Lower lobe of right lung (tissue), 2 donors: ENCODE results near the gene DNASE1L1. TPM values are rescaled to one million over a fixed set of nuclear protein-coding genes. Genes with fewer than 3 reads are reported as not detected.
A peak's percentile ranks its signal among the peaks of the same experiment; 100 is the strongest.

Source experiments
- ATAC-seq, 2 donors: fragments of 200-7000 bp; cut with Tn5 transposase; one replicate each; pipeline ENCODE4 v1.9.1; 2020 to 2022; ENCODE audit warnings: mild to moderate bottlenecking in 2 of 2, moderate library complexity in 2 of 2
- DNase-seq: peaks from one replicate; pipeline ENCODE4 v3.0.0-alpha.2; 2020
- H3K27ac ChIP-seq: fragments of 200-600 bp; one replicate; pipeline ENCODE4 v1.8.0; 2022
- H3K27me3 ChIP-seq: fragments of 200-600 bp; one replicate; pipeline ENCODE4 v1.8.0; 2022; ENCODE audit warnings: low read depth
- H3K36me3 ChIP-seq: fragments of 200-600 bp; one replicate; pipeline ENCODE4 v1.8.0; 2022; ENCODE audit warnings: mild to moderate bottlenecking
- H3K4me1 ChIP-seq: fragments of 200-600 bp; one replicate; pipeline ENCODE4 v1.8.0; 2022
- H3K4me3 ChIP-seq: fragments of 200-600 bp; one replicate; pipeline ENCODE4 v1.8.0; 2022; ENCODE audit warnings: mild to moderate bottlenecking
- H3K9me3 ChIP-seq: fragments of 200-600 bp; one replicate; pipeline ENCODE4 v1.8.0; 2022
- intact Hi-C: fragments of 100-400 bp; cut with DNase I; formaldehyde crosslinking; loops from one replicate; pipeline ENCODE4 v1.11.0; 2022
- total RNA-seq: library from RNA; stranded (reverse); fragmentation: NEBNext Ultra II Directional; extraction: Animal tissue kit (Norgen Biotek cat#: 25700); gene quantifications from one replicate; pipeline ENCODE4 v1.2.1, GENCODE V29; 2021
- TF ChIP-seq, protein P1 (sequence below): fragments of 200-600 bp; IDR thresholded peaks from one replicate; pipeline ENCODE4 v1.8.0; 2022; ENCODE audit warnings: antibody characterized with exemption, mild to moderate bottlenecking
- donor health status: DM: no; HTN: yes; CAD: no; lungs with severe emphysema.

Gene DNASE1L1
- total RNA-seq, 1 donor from 2014 or later: 36.1 TPM

DNA sequence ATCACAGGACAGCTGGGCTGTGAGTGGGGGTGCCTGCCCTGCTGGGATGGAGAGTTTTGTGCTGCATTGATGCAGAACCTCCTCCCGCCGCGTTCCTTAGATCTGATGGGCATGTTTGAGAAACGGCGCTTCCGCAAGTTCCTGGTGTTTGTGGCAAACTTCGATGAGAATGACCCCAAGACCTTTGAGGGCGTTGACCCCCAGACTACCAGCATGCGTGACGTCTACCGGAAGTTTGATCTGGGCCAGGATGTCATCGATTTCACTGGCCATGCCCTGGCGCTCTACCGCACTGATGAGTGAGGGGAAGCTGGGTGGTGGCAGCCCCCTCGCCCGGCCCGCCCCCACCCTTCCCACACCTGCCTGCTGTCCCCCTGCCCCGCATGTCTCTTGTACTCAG lies 30.8 kb upstream of the DNASE1L1 start:
- TF ChIP-seq, protein P1, sequence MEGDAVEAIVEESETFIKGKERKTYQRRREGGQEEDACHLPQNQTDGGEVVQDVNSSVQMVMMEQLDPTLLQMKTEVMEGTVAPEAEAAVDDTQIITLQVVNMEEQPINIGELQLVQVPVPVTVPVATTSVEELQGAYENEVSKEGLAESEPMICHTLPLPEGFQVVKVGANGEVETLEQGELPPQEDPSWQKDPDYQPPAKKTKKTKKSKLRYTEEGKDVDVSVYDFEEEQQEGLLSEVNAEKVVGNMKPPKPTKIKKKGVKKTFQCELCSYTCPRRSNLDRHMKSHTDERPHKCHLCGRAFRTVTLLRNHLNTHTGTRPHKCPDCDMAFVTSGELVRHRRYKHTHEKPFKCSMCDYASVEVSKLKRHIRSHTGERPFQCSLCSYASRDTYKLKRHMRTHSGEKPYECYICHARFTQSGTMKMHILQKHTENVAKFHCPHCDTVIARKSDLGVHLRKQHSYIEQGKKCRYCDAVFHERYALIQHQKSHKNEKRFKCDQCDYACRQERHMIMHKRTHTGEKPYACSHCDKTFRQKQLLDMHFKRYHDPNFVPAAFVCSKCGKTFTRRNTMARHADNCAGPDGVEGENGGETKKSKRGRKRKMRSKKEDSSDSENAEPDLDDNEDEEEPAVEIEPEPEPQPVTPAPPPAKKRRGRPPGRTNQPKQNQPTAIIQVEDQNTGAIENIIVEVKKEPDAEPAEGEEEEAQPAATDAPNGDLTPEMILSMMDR: no peak
- intact Hi-C loops: no loop called here
- peaks cover 39% of the 10 kb centered on the region for H3K36me3 ChIP-seq
- H3K4me3 ChIP-seq: no peak overlapping the region
- DNase-seq: no peak
- no peak for ATAC-seq
- peaks cover 14% of the 10 kb centered on the region for H3K4me1 ChIP-seq
- no peak overlapping the region for H3K27ac ChIP-seq
- no peaks in the 10 kb centered on the region for H3K27me3 ChIP-seq
- H3K9me3 ChIP-seq: no peaks in the 10 kb centered on the region

DNA sequence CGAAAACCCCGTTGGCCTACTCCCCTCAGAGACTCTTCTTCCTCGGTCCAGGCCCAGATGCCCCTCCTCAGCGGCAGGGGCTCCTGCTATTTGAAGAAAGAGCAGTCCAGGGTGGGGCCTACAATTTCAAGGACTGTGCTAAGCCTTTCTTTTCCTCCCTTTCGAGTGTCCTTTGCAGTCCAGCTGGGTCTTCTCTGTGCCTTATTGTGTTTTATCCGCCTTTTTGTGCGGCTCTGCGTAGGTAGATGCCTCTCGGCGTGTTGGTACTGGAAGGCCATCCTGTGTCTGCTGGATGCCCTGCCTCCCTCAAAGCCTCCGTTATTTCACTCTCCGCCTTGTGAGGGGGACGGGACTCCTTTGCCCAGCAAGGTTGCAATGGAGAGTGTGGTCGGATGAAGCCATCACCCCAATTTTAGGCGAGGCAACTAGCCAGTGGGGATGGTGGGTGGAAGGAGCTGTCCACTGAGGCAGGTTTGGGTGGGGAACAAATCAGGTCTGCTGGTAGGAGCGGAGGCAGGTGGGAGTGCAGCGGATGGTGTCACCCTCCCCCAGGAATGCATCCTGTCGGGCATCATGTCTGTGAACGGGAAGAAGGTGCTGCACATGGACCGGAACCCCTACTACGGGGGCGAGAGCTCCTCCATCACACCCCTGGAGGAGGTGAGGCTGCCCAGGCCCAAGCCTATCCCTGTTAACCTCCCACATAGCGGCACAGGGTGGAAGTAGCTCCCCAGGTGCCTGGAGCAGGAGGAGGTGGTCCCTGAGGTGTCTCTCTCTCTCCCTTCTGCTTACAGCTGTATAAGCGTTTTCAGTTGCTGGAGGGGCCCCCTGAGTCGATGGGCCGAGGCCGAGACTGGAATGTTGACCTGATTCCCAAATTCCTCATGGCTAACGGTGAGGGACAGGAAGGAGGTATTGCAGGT lies 29.2 kb upstream of the DNASE1L1 start:
- Histone ChIP-seq H3K27me3 (no peaks in the 10 kb centered on the region), H3K4me1 (peaks cover 12% of the 10 kb centered on the region), H3K27ac (peak overlapping the region; percentile 81), H3K36me3 (peaks cover 55% of the 10 kb centered on the region), H3K4me3 (peak overlapping the region; percentile 79), H3K9me3 (no peaks in the 10 kb centered on the region)
- TF ChIP-seq, protein P1: no peak
- intact Hi-C loops: no loop called here
- no peak for ATAC-seq
- no peak for DNase-seq

DNA sequence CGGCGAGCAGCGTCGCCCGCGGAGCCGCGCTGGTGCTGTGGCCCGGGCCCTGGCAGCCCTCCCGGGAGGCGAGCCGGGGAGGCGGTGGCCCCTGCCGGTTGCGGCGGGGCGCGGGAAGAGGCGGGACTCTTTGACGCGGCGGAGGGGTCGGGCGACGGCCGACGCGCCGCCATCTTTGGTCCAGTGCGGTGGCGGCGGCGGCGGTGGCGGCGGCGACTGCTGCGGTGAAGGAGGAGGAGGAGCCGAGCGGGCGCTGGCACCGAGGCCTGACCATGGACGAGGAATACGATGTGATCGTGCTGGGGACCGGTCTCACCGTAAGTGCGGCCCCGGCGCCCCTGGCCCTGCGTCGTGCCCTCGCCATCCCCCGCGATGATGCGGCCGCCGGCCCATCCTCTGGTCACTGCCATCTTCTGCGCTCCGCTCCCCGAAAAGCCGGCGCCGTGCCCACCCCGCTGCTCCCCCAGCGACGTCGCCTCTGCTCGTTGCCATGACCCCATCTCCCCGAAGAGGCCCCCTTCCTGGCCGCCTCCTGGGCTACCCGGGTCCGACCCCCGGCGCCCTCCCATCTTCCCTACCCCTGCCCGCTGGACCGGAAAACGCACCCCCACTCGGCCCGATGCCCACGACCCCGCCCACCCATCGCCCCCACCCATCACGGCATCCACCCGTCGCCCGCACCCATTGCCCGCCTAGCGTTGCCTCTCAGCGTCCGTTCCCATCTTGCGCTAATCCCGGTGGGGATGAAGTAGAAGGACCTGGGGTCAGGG lies 28.1 kb upstream of the DNASE1L1 start, which contains the start of gene GDI1:
Gene GDI1 (plus strand): TSS at position 172 of the 770 bp plus-strand sequence. CDS start 101 bp downstream, at position 273.
- Histone ChIP-seq H3K27ac (peak within 1 kb of the TSS; percentile 81), H3K4me3 (peak within 1 kb of the TSS; percentile 79), H3K4me1 (peaks cover 12% of the 10 kb centered on the region), H3K36me3 (peaks cover 60% of the 10 kb centered on the region), H3K9me3 (no peaks in the 10 kb centered on the region), H3K27me3 (no peaks in the 10 kb centered on the region)
- peak; percentile 76 to 83 for ATAC-seq
- TF ChIP-seq, protein P1: no peak
- intact Hi-C loops: no loop called here
- DNase-seq: peak; percentile 71

DNA sequence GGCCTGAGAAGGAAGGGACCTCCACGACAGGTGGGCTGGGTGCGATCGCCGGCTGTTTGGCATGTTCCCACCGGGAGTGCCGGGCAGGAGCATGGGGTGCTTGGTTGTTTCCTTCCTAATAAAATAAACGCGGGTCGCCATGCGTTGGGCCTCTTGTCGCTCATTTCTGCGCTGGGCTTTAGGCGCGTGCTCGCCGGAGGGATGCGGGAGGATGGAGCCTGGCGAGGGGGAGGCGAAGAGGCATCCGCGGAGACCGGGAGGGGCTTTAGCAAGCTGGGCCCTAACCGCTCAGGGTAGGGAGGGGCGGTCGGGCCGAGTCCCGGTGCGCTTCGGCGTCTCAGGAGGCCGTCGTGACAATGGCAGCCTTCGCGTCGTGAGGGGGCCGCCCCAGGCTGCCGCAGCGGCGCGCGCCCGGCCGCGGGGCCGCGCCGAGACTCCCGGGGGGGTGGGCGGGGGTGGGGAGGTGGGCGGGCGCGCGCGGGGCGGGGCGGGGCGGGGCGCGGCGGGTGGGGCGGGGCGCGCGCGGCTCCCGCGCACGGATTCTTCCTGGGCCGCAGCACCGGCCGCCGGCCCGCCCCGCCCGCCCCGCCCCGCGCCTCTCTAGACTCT lies 27.4 kb upstream of the DNASE1L1 start:
- intact Hi-C loops: no loop called here
- H3K9me3 ChIP-seq: no peaks in the 10 kb centered on the region
- TF ChIP-seq, protein P1: no peak
- peak overlapping the region; percentile 79 for H3K4me3 ChIP-seq
- peaks cover 12% of the 10 kb centered on the region for H3K4me1 ChIP-seq
- H3K27me3 ChIP-seq: no peaks in the 10 kb centered on the region
- peaks cover 55% of the 10 kb centered on the region for H3K36me3 ChIP-seq
- peak; percentile 46 to 57 for ATAC-seq
- H3K27ac ChIP-seq: peak overlapping the region; percentile 81
- peak; percentile 53 for DNase-seq

DNA sequence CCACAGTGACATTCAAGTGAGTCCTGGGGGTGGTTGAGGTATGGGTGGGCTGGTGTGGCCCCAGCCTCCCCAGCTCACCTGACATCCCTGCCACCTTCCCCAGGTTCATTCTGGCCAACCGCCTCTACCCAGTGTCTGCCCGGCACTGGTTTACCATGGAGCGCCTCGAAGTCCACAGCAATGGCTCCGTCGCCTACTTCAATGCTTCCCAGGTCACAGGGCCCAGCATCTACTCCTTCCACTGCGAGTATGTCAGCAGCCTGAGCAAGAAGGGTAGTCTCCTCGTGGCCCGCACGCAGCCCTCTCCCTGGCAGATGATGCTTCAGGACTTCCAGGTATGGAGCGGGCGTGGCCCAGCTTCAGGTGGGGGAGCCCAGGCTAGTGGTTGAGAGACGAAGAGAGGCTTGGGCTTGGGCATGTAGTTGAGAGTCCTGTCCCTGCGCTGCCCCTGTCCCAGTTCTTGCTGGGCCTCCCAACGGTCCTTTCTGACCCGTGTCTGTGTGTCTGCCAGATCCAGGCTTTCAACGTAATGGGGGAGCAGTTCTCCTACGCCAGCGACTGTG lies 26.2 kb upstream of the DNASE1L1 start:
- no peaks in the 10 kb centered on the region for H3K27me3 ChIP-seq
- peaks cover 16% of the 10 kb centered on the region for H3K4me1 ChIP-seq
- H3K4me3 ChIP-seq: no peak overlapping the region
- DNase-seq (no peak), ATAC-seq (no peak)
- TF ChIP-seq, protein P1: no peak
- no peaks in the 10 kb centered on the region for H3K9me3 ChIP-seq
- H3K36me3 ChIP-seq: peaks cover 45% of the 10 kb centered on the region
- no peak overlapping the region for H3K27ac ChIP-seq
- intact Hi-C loops: no loop called here
